Eye (tissue), 1 donor: ENCODE data around the gene ITGB3.

Source experiments
- DNase-seq: peaks from one replicate; pipeline ENCODE4 v3.0.0-alpha.2; 2015

ITGB3 gene

GRCh38 chr17:47278561-47278960 is 24.9 kb downstream of the ITGB3 start:
- no peak for DNase-seq

- DNase-seq, result peak; percentile 36
Observed at GRCh38 chr17:47279062-47279801, 25.6 kb downstream of the ITGB3 start.

DNA sequence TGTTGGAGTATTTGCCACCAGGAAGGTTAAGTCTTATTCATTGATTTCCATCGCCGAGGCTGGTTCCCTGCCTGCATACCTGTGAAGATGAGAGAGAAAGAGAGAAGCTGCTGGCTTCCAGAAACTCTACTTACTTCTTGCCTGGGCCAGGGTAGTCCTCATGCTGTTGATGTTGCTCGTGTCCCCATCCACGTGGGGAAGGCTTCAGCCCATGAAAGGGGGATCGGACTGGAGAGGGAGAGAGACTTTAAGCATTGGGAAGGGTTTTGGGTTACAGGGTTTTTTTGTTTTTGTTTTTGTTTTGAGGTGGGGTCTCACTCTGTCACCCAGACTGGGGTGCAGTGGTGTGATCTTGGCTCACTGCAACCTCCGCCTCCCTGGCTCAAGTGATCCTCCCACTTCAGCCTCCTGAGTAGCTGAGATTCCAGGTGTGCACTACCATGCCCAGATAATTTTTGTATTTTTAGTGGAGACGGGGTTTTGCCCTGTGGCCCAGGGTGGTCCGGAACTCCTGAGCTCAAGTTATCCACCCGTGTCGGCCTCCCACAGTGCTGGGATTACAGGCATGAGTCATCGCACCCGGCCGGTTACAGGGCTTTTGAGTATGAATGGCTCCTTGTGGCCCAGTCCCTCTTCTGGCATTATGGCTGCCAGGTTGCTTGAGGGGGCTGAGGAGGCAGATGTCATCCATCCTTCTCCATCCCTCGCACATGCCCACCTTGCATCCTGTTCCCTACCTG is 26.6 kb downstream of the ITGB3 start:
- no peak for DNase-seq

DNA sequence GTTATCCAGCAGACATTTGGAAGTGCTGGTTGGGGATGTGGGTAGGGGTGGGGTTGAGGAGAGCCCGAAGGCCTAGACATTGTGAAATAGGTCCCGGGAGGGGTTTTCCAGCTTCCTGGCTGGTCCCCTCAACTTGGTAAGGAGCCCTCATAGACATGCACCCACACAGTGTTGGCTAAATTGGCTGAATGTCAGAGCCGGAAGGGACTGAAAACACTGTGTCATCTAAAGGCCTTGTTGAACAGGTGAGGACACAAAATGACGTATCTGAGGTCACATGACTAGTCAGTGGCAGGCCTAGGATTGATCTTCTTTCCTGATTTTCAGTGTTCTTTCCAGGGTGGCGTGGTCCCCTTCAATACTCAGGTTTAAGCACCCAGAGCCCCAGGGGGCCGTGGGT is 27.6 kb downstream of the ITGB3 start:
- DNase-seq, result no peak

DNA sequence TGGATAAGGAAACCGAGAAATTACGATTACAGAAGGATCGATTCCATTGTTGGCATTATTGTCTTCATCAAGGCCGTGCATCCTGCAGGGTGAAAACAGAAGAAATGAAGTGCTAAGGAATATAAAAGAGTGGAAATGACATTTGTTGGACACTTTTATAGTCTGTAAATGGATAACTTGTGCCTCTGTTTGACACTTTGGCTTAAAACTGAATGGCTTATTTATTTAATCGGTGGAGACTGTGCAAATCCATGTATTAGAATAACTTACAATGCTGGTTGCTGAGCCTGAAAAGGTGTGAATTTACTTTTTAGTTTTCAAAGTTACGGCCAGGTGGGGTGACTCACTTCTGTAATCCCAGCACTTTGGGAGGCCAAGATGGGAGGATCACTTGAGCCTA is 31.4 kb downstream of the ITGB3 start:
- DNase-seq, result no peak

DNA sequence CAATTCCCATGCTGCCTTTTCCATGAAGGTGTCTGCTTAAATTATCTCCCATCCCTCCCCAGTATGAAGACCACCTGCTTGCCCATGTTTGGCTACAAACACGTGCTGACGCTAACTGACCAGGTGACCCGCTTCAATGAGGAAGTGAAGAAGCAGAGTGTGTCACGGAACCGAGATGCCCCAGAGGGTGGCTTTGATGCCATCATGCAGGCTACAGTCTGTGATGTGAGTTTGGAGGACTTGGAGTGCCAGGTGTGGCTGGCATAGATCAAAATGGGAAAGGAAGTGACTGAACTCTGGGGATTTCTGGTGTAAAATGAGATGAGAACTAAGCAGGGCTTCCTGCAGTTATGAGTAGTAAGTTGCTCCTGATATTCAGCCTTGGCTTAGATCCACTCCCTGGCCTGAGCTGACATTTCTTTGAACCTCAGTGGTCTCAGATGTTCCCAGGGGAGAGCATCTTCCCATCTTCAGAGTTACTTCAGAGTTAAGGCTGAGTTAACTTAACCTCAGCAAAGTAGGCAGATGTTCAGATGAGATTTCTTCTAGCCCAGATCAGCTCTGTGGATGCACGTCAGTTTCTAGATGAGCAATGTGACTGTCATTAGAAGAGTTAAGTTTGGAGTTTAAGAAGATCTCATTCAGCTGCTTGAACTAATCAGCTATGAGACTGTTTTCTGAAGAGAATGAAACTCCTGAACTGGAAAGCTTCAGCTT is 32.7 kb downstream of the ITGB3 start:
- DNase-seq, result no peak

- DNase-seq, result no peak
Observed at GRCh38 chr17:47287068-47287467, 33.4 kb downstream of the ITGB3 start.

GRCh38 chr17:47287639-47288038 is 34.0 kb downstream of the ITGB3 start:
- no peak for DNase-seq

DNA sequence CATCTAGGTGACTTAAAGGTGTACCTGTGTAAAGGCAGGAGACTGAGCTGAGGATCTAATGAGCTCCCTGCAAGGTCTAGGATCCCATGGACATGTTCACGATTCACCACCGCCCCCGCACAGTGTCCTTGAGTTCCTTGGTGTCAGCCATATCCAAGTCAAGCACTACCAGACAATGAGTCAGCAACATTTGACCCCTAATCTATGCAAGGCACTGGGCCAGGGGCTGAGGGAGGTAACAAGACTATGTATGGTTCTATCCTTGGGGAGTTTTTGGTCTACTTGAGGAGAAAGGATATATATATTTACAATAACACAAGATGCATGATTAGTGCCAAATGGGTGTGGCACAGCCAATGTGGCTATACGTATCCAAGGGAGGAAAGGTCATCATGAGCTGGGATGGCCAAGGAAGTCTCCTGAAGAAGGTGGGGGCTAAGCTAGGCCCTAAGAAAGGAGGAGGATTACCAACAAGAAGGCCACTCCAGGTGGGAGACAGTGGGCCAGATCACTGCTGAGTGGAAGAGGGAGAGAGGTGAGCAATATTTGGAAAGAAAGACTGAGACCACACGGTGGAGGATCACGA is 35.0 kb downstream of the ITGB3 start:
- DNase-seq, result no peak

GRCh38 chr17:47289302-47289701 is 35.7 kb downstream of the ITGB3 start:
- DNase-seq, result no peak

- no peak for DNase-seq
Observed at GRCh38 chr17:47290870-47291241, 37.2 kb downstream of the ITGB3 start.

GRCh38 chr17:47291242-47291873 is 37.7 kb downstream of the ITGB3 start:
- no peak for DNase-seq

GRCh38 chr17:47292206-47292605 is 38.6 kb downstream of the ITGB3 start:
- DNase-seq, result no peak

DNA sequence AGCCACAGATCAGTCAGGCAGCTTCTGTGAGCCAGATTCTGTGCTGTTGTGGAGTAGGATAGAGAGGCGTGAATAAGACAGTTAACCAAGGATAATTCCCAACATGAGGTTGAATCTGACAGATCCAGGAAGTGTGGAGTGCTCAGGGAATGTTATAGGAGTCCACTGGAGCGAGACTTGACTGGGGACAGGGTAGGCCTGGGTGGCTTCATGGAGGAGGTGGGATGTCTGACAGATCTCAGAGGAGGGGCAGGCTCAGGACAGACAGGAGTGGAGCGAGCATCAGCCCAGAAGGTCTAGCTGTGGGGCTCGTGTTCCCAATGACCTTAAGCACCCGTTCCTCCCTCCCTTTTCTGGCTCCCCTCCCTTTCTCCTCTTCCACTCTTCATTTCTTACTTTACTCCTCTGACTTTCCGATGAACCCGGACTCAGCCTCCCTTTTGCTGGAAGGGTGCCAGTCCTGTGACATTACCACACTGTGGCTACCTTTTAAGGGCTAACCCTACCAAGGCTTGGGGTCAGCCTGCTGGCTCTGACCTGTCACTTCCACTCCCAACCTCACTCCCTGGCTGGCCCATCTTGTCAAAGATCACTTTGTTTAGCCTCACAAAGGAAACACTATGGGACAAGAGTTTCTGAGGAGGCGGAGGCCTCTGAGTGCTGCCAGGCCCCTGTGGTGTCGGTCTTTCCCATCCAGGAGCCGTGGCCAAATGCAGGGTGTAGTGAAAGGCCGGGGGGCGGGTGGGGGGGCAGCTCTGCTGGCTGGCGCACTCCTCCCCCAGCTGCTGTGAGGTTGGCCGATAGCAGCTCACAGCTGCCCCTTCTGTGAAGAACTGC is 41.6 kb downstream of the ITGB3 start:
- DNase-seq, result peak; percentile 17

- DNase-seq, result no peak
Observed at GRCh38 chr17:47295874-47296255, 42.2 kb downstream of the ITGB3 start.

DNA sequence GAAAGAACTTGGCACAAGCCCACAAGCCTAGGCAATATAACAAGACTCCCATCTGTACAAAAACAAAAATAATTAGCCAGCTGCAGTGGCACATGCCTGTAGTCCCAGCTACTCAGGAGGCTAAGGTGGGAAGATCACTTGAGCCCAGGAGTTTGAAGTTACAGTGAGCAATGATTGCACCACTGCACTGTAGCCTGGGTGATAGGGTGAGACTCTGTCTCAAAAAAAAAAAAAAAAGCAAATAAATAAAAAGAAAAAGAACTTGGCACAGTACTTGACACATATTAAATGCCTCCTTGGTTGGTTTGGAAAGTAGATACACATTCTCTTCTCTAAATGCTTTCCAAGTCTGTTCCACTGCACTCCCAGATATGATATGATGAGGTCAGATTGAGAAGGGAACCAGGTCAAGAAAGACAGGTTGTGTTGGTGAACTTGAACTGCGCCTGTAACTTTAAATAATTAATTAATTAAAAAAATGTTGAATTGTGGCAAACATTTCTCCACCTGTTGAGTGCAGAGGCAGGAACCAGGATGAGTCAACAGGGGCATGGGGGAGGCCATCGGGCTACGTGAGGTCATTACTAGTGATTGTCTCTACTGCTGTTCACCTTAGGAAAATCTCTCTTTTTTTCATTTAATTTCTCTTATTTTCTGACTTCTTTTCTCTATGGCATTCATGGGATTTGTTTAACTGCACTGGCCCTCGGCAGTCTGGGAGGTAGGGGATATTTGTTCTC is 44.2 kb downstream of the ITGB3 start:
- no peak for DNase-seq

- no peak for DNase-seq
Observed at GRCh38 chr17:47298712-47299111, 45.1 kb downstream of the ITGB3 start.

DNA sequence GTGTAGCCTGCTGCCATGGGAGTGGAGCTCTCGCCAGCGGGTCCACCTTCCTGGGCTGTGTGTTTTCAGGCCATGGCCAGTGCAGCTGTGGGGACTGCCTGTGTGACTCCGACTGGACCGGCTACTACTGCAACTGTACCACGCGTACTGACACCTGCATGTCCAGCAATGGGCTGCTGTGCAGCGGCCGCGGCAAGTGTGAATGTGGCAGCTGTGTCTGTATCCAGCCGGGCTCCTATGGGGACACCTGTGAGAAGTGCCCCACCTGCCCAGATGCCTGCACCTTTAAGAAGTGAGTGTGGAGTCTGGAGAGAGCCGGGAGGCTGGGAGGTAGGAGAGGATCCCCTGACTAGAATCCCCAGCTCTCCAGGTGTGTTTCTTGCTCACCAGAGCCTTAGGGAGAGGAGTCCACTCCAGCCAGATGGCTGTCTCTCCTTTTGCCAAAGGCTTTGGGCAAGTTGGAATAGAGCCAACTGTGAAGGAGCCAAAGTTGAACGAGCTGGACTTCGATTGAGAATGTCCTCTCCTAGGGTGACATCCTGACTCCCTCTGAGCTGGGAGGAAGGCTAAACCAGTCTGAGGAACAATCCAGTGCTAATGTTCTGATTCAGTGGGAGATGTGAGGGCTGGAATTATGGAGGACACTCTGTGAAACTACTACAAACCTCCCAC is 45.7 kb downstream of the ITGB3 start:
- DNase-seq, result no peak

GRCh38 chr17:47300718-47301117 is 47.1 kb downstream of the ITGB3 start:
- DNase-seq, result no peak

GRCh38 chr17:47301161-47301560 is 47.5 kb downstream of the ITGB3 start:
- DNase-seq, result no peak

DNA sequence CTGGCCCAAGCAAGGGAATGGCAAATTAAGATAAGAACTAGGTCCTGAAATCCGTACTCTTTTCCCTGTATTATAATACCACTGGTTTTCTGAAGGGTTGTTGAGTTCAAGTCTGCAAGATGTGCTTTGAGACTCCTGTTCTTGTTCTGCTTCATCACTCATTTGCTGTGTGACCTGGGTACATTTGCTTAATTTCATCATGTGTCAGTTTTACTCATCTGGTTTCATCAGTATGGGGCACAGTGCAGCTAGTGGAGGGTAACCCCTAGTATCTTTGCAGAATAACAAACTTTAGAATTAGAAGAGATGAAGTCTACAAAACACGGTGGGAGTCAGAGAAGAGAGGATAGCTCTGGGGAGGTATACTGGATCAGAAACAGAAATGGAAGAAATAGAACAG is 48.2 kb downstream of the ITGB3 start:
- DNase-seq, result no peak
